ENCODE measurements around the gene RMI2.

DNA sequence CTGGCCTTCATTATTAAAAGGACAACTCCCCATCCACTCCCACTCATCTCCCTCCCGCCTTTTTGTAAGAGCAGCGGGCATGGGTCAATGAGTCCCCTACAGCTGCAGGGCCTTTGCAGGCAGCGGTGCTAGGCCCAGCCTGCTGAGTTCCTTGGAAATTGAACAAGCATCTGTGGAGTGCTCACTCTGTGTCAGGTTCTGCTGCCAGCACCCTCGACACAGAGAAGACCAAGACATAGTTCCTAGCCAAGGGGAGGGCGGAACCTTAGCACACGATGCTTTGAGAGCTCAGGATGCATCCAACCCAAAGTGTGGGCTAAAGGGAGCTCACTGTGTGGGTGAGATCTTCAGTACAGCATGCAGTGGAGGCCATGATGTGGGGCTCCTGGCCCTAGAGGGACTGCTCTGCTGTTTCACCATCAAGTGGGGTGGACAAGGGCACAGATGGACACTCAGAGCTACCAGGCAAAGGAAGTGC is 27.6 kb downstream of the RMI2 start:
- TF ChIP-seq FOXM1 (IDR thresholded peaks at IDR 0.05; ENCODE audit: borderline replicate concordance) (no peak), HDGF (IDR thresholded peaks at IDR 0.05; ENCODE audit: borderline replicate concordance) (no peak), SP1 (IDR thresholded peaks at IDR 0.05) (no peak), FOXK2 (IDR thresholded peaks at IDR 0.05) (no peak), ZNF384 (IDR thresholded peaks at IDR 0.05) (no peak), FOXA1 (IDR thresholded peaks at IDR 0.05) (no peak), LEF1 (IDR thresholded peaks at IDR 0.05; ENCODE audit: borderline replicate concordance) (no peak), CTBP1 (IDR thresholded peaks at IDR 0.05; ENCODE audit: borderline replicate concordance) (no peak), SUZ12 (IDR thresholded peaks at IDR 0.05) (no peak), BHLHE40 (IDR thresholded peaks at IDR 0.05; ENCODE audit: borderline replicate concordance) (no peak), ELF4 (IDR thresholded peaks at IDR 0.05) (no peak)
- TF ChIP-seq, protein P1, sequence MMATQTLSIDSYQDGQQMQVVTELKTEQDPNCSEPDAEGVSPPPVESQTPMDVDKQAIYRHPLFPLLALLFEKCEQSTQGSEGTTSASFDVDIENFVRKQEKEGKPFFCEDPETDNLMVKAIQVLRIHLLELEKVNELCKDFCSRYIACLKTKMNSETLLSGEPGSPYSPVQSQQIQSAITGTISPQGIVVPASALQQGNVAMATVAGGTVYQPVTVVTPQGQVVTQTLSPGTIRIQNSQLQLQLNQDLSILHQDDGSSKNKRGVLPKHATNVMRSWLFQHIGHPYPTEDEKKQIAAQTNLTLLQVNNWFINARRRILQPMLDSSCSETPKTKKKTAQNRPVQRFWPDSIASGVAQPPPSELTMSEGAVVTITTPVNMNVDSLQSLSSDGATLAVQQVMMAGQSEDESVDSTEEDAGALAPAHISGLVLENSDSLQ (IDR thresholded peaks at IDR 0.05) = no peak

All from HEK293T (cell line).